NCI-H1105 treated with DMSO at 0.1 percent for 48 hours (cell line): ENCODE measurements around the gene ZKSCAN7.
"Not testable (repeated sequence)": the region's sequence is repeated elsewhere in the genome, so short reads cannot be mapped to it uniquely, and the experiment has no call there.

Experiments used
- DNase-seq: peaks from one replicate; lab custom pipeline; 2025; lab: John Stamatoyannopoulos, UW

The ZKSCAN7 gene

DNA sequence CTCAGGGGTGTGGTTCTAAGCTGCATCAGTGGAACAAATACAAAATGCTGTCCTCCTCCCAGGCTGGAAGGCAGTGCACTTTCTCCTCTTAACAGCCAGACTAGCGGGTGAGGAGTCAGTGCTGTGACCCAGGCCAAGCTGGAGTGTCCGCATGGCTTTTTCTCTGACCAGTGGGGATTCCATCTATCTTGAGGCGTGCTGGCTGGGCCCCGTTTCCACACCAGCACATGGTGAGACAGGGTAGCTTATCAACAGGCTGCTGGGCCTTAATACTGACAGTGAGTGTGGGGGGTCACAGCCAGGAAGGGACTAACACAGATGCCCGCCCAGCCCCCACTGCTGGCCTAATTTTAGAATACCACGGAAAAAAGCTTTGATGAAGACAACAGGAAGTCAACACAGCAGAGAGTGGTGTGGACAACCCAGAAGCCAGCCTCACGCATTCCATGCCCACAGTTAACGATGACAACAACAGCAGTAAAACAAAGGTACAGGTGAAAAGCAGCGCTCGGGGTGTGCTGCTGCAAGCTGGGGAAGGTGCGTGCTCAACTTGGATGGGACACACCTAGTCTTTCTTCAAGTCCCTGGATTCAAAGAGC lies 22.5 kb downstream of the ZKSCAN7 start:
- not testable (repeated sequence) for DNase-seq

- not testable (repeated sequence) for DNase-seq
These were observed 23.3 kb downstream of the ZKSCAN7 start for GRCh38 chr3:44578316-44578715.

DNA sequence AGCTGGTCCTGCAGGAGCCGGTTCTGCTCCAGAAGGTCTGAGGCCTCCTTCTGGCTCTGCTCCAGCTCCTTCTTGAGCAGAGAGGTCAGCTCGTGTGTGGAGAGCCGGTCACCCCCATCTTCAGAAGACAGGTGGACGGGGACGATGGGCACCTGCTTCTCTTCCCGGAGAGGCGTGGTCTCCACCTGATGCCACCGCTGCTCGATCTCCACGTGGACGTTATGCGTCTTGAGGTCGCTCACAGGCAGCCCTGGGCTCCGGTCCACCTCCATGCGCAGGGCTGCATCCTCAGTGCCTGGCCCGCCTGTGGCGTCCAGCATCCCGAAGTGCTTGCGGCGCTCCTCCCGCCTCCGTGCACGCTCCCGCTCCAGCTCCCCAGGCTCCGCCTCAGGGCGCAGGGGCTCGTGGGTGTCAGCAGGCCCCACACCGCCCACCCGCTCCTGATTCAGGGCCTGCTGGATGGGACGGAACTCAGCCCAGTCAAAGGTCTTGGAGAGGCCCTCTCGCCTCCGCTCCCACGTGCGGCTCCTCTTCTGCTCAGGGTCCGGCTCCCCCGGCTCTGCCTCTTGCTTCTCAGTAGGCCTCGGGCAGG lies 24.0 kb downstream of the ZKSCAN7 start:
- not testable (repeated sequence) for DNase-seq

GRCh38 chr3:44579749-44580148 lies 24.8 kb downstream of the ZKSCAN7 start:
- DNase-seq: not testable (repeated sequence)

DNA sequence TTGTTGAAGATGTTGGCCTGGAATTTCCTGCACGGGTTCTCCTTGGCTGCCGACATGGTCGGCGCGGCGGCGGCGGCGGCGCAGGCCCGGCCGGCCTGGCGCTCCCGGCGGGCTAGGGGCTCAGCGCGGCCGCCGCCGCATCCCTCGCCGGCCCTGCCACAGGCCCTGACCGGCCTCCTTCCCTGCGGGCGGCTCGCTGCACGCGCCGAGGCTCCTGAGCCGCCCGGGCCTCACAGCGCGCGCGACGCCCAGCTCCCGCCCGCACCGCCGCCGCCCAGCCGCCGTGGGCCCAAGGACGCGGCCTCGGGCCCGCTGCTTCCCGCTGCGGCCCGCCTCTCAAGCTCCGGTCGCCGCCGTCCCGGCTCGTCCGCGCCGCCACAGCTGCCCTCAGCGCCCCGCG lies 26.0 kb downstream of the ZKSCAN7 start:
- not testable (repeated sequence) for DNase-seq

- DNase-seq: peak; percentile 80
These were observed 29.9 kb downstream of the ZKSCAN7 start, which contains the start of gene ZNF660 for GRCh38 chr3:44584646-44585501. TSS of gene ZNF660 (plus strand) at chr3:44584964. CDS start at chr3:44594194, 9,230 bp downstream.

- no peak for DNase-seq
These were observed 41.6 kb downstream of the ZKSCAN7 start for GRCh38 chr3:44596621-44597020.

DNA sequence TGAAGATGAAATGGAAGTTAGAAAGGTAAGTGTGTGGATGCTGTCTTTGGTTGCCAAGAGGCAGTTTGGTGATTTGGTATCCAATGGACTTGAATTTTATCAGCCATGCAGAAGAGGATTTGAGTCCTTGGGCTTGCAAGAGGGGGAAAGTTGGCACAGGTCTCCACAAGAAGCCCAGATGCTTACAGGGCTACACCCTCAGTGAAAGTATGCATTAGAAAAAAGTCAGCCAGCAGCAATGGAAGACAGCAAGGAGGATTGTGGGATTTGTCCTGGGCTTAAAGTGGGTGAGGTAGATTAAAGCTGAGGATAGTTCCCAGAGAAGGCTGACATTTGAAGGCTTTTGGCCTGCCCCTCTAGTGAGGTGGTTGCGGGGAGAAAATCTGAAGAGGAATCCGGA lies 46.8 kb downstream of the ZKSCAN7 start:
- DNase-seq: no peak

DNA sequence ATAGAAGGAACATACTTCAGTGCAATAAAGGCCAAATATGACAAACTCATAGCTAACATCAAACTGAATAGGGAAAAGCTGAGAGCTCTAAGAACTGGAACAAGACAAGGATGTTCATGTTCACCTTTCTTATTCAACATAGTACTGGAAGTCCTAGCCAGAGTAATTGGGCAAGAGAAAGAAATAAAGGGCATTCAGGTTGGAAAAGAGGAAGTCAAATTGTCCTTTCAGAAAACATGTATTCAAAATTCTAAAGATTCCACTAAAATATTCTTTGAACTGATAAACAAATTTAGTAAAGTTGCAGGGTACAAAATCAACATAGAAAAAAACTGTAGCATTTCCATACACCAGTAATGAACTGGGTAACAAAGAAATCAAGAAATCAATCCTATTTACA lies 57.7 kb downstream of the ZKSCAN7 start:
- no peak for DNase-seq
